Type B pancreatic cell (in vitro differentiated cells): Measurements from ENCODE around the gene GRIN1. TPM values are rescaled to one million over a fixed set of nuclear protein-coding genes. Genes with fewer than 3 reads are reported as not detected.

Source experiments
- DNase-seq: peaks from one replicate; pipeline ENCODE4 v3.0.0; 2021; ENCODE audit warnings: mixed read lengths; ENCODE audit not compliant: unreplicated experiment; ENCODE audit errors: extremely low spot score
- H3K27ac Mint-ChIP-seq: 2 replicates; pipeline ENCODE4 v1.8.0; 2021; ENCODE audit warnings: mild to moderate bottlenecking, mixed read lengths
- H3K27me3 Mint-ChIP-seq: 2 replicates; pipeline ENCODE4 v1.8.0; 2021; ENCODE audit warnings: mixed read lengths
- H3K36me3 Mint-ChIP-seq: 2 replicates; pipeline ENCODE4 v1.8.0; 2021; ENCODE audit warnings: mixed read lengths
- H3K4me1 Mint-ChIP-seq: one replicate; pipeline ENCODE4 v1.8.0; 2021; ENCODE audit warnings: mixed read lengths; ENCODE audit not compliant: unreplicated experiment
- H3K4me3 Mint-ChIP-seq: 2 replicates; pipeline ENCODE4 v1.8.0; 2021; ENCODE audit warnings: mild to moderate bottlenecking, mixed read lengths
- H3K9me3 Mint-ChIP-seq: 2 replicates; pipeline ENCODE4 v1.8.0; 2021; ENCODE audit warnings: mixed read lengths
- total RNA-seq: library from RNA; stranded (reverse); gene quantifications from 2 replicates; pipeline ENCODE4 v1.2.1, GENCODE V29; 2021; ENCODE audit warnings: low replicate concordance
- TF ChIP-seq, protein P1 (sequence below): fragments of 200-600 bp; sonication (generic); conservative IDR thresholded peaks from 2 replicates; pipeline ENCODE4 v1.5.0; 2021; ENCODE audit warnings: antibody characterized with exemption, mild to moderate bottlenecking

Gene GRIN1
- total RNA-seq, 1 donor from 2014 or later: 0.94 TPM

DNA sequence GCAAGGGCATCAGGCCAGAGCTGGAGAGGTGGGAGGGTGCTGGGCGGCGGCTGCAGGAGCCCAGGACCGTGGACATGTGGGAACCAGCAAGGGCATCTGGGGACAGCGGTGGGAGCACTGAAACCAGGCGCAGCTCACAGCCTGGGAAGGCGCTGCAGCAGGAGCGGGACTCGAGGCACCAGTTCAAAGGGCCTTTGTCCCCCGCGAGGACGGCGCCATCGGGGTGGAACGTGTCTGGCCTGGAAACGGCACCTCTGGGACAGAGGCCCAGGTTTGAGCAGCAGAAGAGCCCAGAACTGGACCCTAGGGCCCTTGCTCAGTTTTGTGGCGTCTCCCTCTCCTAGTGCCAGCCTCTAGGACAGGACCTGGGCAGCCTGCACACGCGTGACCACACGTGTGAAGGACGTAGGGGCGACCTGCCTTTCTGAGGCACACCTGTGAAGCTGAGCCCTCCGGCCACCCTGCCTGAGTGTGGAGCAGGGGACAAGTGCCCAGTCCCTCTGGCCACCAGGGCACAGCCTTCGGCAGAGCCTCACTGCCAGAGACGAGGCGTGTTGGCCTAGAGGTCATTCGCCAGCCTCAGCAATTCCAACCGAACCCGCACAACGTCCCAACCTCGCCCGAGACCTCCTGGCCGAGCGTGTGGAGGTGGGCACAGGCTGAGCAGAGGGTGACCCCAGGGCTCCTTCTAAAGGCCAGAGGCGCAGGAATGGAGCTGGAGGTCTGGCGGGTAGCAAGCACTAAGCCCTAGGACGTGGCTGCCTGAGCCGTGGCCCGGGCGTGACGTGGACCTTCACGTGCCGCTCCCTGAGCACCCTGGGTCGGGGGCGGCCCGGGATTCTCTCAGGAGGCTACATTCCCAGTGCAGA is 35.1 kb downstream of the GRIN1 start:
- DNase-seq: no peak
- Mint-ChIP-seq H3K27me3 (peaks cover 26% of the 10 kb centered on the region), H3K36me3 (no peaks in the 10 kb centered on the region), H3K27ac (no peak overlapping the region), H3K4me1 (no peaks in the 10 kb centered on the region), H3K9me3 (no peaks in the 10 kb centered on the region), H3K4me3 (no peak overlapping the region)
- TF ChIP-seq, protein P1, sequence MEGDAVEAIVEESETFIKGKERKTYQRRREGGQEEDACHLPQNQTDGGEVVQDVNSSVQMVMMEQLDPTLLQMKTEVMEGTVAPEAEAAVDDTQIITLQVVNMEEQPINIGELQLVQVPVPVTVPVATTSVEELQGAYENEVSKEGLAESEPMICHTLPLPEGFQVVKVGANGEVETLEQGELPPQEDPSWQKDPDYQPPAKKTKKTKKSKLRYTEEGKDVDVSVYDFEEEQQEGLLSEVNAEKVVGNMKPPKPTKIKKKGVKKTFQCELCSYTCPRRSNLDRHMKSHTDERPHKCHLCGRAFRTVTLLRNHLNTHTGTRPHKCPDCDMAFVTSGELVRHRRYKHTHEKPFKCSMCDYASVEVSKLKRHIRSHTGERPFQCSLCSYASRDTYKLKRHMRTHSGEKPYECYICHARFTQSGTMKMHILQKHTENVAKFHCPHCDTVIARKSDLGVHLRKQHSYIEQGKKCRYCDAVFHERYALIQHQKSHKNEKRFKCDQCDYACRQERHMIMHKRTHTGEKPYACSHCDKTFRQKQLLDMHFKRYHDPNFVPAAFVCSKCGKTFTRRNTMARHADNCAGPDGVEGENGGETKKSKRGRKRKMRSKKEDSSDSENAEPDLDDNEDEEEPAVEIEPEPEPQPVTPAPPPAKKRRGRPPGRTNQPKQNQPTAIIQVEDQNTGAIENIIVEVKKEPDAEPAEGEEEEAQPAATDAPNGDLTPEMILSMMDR: no peak

DNA sequence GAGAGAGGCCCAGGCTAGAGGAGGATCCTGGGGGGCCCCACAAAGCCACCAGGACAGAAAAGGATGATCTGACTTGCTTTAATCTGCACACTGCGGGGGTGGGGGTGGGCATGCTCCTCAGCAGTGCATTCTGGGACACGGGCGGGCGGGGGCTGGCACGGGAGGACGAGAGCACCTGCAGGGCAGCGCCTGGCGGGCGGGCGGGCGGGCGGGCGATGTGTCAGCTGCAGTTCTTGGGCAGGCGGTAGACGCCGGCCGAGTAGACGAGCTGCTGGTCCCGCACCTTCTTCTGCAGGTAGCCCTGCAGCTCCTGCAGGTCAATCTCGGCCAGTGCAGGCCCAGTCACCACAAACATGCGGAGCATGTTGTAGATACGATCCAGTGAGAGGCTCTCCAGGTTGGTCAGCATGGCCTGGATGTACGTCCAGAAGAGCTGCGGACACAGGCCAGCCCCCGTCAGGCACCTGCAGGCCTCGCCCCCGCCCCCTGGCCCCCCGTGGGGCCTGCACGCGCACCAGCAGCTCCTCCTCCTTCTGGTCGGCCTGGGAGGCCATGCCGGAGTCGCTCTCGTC is 35.9 kb downstream of the GRIN1 start:
- DNase-seq: no peak
- H3K4me1 Mint-ChIP-seq: no peaks in the 10 kb centered on the region
- no peaks in the 10 kb centered on the region for H3K9me3 Mint-ChIP-seq
- H3K27ac Mint-ChIP-seq: no peak overlapping the region
- no peaks in the 10 kb centered on the region for H3K36me3 Mint-ChIP-seq
- TF ChIP-seq, protein P1: peak; percentile 10
- peaks cover 26% of the 10 kb centered on the region for H3K27me3 Mint-ChIP-seq
- no peak overlapping the region for H3K4me3 Mint-ChIP-seq

DNA sequence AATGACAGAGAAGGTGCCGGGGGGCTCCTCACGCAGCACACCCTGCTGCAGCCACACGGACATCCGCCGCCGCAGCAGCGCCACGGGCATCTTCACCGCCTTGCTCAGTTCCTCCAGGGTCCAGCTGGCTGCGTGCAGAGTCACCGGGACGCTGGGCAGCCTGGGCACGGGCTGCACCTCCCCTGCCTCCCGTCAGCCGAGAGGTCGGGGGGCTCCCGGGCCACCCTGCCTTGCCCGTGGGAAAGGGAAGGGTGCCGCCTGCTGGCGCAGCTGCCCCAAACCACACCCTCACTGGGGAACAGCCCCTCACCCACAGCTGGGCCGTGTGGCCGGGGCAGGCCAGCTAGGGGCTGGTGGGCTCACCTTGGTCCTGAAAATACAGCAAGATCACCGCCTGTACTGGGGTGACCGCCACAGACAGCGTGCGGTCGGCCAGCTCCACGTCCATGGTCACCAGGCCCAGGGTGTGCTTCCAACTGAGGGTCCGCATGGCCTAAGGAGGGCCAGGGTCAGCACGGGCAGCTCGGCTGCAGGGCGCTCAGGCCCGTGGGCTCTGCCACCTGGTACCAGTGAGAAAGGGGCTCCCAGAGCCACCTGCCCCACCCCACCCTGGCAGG is 36.5 kb downstream of the GRIN1 start:
- Mint-ChIP-seq H3K27me3 (peaks cover 20% of the 10 kb centered on the region), H3K4me1 (no peaks in the 10 kb centered on the region), H3K4me3 (no peak overlapping the region), H3K9me3 (no peaks in the 10 kb centered on the region), H3K27ac (no peak overlapping the region), H3K36me3 (no peaks in the 10 kb centered on the region)
- no peak for DNase-seq
- TF ChIP-seq, protein P1: peak; percentile 29

DNA sequence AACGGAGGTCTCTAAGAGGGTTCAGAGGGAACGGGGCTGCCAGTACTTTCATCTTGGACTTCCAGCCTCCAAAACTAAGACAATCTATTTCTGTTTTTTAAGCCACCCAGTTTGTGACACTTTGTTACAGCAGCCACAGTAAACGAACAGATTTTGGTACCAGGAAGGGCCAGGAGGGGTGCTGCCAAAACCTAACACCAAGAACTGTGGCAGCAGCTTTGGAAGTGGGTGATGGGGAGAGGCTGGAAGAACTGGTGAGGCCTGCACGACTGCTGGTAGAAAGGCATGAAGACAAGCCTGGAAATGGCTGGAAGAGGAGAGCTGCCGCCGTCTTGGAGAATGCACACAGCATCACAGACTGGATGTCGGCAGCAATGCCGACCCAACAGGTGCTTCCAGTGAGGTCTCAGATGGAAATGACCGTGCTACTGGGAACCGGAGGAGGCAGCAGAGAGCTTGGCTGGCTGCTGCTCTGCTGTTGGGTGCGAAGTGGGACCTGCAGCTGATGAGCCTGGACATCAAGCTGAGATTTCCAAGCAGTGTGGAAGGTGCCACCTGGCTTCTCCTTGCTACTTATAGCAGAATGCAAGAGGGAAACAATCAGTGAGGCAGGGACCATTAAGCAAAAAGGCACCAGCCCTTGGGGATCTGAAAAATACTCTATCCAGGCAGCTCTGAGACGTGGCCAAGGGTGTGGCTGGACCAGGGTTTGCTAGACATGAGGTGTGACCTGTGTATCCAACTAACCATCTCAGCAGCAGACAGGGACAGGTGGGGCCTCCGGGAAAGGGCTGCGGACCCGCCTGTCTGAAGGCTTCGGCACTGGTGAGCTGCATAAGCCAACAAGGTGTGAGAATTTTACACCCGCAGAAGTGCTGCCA is 37.6 kb downstream of the GRIN1 start:
- H3K4me1 Mint-ChIP-seq: no peaks in the 10 kb centered on the region
- no peak for DNase-seq
- peaks cover 14% of the 10 kb centered on the region for H3K27me3 Mint-ChIP-seq
- no peaks in the 10 kb centered on the region for H3K9me3 Mint-ChIP-seq
- no peaks in the 10 kb centered on the region for H3K36me3 Mint-ChIP-seq
- H3K27ac Mint-ChIP-seq: no peak overlapping the region
- no peak overlapping the region for H3K4me3 Mint-ChIP-seq
- TF ChIP-seq, protein P1: peak; percentile 69

DNA sequence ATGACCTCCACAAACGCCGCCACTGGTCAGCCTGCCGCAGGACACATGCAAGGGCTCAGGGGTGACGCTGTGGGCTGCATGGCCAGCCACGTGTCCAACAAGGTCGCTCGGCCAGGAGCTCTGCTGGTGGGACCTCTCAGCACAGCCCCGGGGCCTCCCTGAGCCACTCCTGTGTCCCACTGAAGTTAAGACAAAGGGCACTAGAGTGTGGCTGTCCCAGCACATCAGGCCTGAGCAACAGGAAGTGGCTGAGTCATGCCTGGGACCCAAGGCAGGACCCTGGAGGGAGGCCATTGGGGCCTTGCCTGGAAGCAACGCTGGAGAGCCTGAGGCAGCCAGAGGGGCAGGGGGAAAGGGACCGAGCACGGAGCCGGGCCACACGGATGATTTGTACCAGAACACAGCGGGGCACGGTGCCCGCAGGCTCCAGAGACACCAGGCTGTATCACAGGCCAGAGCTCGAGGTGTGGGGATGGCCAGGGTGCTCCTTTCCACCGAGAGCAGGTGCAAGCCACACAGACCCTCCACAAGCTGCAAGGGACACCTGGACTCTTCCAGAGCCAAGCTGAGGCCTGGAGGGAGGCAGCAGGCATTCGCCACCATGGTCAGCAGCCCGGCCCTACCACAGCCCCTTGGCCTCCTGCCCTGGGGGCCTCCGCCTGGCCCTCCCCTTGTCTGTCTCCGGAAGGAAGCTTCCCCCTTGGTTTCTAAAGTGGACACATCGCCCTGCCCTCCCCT is 39.4 kb downstream of the GRIN1 start:
- Mint-ChIP-seq H3K27me3 (peaks cover 8% of the 10 kb centered on the region), H3K27ac (no peak overlapping the region), H3K4me3 (no peak overlapping the region)

More for the DNA sequence above, 39.4 kb downstream of the GRIN1 start:
- H3K36me3 Mint-ChIP-seq: no peaks in the 10 kb centered on the region
- DNase-seq: no peak
- no peaks in the 10 kb centered on the region for H3K4me1 Mint-ChIP-seq
- TF ChIP-seq, protein P1: no peak
- no peaks in the 10 kb centered on the region for H3K9me3 Mint-ChIP-seq
